ENCODE data around the gene DCD.

DCD gene

DNA sequence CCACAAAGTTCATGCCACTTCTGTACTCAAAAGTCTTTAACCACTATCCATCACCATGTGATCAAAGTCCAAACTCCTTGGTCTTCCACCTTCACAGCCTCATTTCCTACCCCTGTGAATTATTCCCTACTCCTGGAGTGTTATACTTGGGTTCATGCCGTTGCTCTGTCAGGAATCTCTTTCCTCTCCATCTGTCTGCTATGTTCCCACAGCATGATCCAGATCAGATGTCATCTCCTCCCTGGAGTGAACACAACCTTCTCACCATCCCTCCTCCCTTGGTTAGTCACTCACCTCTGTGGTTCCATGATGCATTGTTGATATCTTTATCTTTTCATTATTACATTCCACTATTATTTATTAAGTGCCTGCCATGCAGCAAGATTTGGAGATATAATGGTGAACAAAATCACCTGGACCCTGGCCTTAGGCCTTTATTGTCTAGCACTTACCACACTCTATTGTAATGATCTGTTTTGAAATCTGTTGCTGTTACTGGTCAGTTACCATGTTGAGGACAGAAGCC, 35.9 kb downstream of the DCD start:
- H3K4me3 ChIP-seq (ENCODE audit: low read depth in 1 of 2, low read length in 1 of 2): no peak overlapping the region
- no peaks in the 10 kb centered on the region for H3K9me3 ChIP-seq
- peaks cover 0 to 6% of the 10 kb centered on the region in 2 experiments for H3K4me1 ChIP-seq (ENCODE audit: control insufficient read depth in 1 of 2, insufficient read depth in 1 of 2, low read depth in 1 of 2, low read length in 1 of 2)
- H3K27me3 ChIP-seq: peaks cover 63% of the 10 kb centered on the region
- TF ChIP-seq, protein P1, sequence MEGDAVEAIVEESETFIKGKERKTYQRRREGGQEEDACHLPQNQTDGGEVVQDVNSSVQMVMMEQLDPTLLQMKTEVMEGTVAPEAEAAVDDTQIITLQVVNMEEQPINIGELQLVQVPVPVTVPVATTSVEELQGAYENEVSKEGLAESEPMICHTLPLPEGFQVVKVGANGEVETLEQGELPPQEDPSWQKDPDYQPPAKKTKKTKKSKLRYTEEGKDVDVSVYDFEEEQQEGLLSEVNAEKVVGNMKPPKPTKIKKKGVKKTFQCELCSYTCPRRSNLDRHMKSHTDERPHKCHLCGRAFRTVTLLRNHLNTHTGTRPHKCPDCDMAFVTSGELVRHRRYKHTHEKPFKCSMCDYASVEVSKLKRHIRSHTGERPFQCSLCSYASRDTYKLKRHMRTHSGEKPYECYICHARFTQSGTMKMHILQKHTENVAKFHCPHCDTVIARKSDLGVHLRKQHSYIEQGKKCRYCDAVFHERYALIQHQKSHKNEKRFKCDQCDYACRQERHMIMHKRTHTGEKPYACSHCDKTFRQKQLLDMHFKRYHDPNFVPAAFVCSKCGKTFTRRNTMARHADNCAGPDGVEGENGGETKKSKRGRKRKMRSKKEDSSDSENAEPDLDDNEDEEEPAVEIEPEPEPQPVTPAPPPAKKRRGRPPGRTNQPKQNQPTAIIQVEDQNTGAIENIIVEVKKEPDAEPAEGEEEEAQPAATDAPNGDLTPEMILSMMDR (IDR thresholded peaks at IDR 0.05): no peak
- no peak overlapping the region for H3K27ac ChIP-seq
- H3K36me3 ChIP-seq: no peaks in the 10 kb centered on the region

DNA sequence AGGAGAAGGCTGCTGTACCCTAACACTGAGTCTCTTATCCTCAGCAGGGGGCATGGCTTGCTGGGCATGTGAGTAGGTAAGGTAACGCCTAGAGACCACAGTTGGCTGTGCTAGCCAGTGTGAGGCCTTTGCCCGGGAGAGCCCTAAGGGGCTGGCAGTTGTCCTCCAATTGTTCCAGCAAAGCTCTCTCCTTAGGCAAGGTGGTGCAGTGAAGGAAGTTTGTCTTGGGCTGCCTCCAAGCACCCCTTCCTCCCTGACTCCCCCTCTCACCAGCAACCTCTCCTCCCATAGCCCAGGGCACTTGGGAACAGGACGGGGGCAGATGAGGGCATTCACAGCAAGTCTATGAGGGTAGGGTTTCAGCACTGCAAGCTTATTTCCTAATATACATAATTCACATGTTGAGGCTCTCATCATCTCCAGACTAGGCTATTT, 36.4 kb downstream of the DCD start:
- H3K9me3 ChIP-seq: no peaks in the 10 kb centered on the region

DNA sequence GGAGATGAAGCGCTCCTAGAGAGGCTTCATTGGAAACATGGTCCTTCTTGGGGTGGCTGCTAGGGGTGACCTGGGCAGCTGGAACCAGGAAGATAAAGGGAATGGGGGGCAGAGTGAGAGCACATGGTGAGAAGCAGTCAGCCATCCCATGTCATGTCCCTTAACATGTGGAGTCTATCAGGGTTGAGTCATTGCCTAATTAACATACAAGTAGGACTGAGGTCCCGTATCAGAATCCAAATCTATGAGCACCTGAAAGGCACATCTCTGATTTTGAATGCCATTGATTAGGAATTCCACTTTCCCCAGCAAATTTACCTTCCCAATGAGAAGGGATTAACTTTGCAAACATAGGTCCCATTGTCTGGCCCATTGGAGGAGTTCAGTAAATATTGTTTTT, 39.4 kb downstream of the DCD start:
- H3K27ac ChIP-seq: no peak overlapping the region
- no peak overlapping the region for H3K4me3 ChIP-seq (ENCODE audit: low read depth in 1 of 2, low read length in 1 of 2)
- H3K9me3 ChIP-seq: no peaks in the 10 kb centered on the region
- H3K4me1 ChIP-seq (ENCODE audit: control insufficient read depth in 1 of 2, insufficient read depth in 1 of 2, low read depth in 1 of 2, low read length in 1 of 2): no peaks in the 10 kb centered on the region
- TF ChIP-seq, protein P1 (IDR thresholded peaks at IDR 0.05): no peak
- no peaks in the 10 kb centered on the region for H3K36me3 ChIP-seq
- H3K27me3 ChIP-seq: peaks cover 37% of the 10 kb centered on the region

More for the DNA sequence above, 36.4 kb downstream of the DCD start:
- Histone ChIP-seq H3K4me1 (ENCODE audit: control insufficient read depth in 1 of 2, insufficient read depth in 1 of 2, low read depth in 1 of 2, low read length in 1 of 2) (peaks cover 0 to 2% of the 10 kb centered on the region in 2 experiments), H3K36me3 (no peaks in the 10 kb centered on the region), H3K4me3 (ENCODE audit: low read depth in 1 of 2, low read length in 1 of 2) (no peak overlapping the region), H3K27ac (no peak overlapping the region), H3K27me3 (peaks cover 63% of the 10 kb centered on the region)
- TF ChIP-seq, protein P1 (IDR thresholded peaks at IDR 0.05): no peak

DNA sequence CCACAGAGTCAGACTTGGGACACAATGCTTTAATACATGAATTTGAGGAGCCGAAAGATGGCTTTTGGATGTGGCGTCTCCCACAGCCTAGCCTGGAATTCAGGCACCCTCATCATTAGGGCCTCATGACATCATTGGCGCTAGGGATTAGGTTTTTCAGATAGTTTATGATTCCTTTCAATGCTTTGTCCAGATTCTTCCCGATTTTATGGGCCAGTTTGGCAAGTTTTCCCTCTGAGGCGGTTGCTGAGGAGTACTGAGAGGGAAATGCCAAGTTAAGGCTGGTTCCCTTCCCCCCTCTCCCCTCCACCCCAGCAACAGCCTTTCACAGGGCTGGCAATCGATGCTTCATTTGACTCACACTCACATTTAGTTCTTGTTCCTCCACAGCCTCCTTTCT, 40.0 kb downstream of the DCD start:
- no peaks in the 10 kb centered on the region for H3K9me3 ChIP-seq
- H3K27ac ChIP-seq: no peak overlapping the region
- no peak overlapping the region for H3K4me3 ChIP-seq (ENCODE audit: low read depth in 1 of 2, low read length in 1 of 2)
- H3K27me3 ChIP-seq: peaks cover 37% of the 10 kb centered on the region
- no peaks in the 10 kb centered on the region for H3K36me3 ChIP-seq
- H3K4me1 ChIP-seq (ENCODE audit: control insufficient read depth in 1 of 2, insufficient read depth in 1 of 2, low read depth in 1 of 2, low read length in 1 of 2): peaks cover 0 to 6% of the 10 kb centered on the region in 2 experiments
- TF ChIP-seq, protein P1 (IDR thresholded peaks at IDR 0.05): no peak

DNA sequence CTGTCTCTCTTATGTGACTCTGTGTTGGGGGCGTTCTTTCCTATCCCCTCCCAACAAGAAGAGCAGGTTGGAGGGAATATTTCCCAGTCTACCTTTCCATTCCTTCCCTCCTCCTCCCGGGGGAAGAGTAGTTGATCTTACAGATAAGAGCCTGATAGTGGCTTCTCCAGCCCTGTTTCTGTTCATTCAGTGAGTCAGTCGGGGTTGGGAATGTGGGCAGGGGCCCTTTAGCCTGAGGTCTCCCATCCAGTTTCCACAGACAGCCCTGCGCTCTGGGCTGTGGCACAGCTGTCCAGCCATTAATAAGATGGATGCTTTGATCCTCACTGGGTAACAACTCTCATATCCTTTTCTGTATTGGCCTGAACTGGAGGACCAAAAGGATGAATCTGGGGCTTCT, 41.6 kb downstream of the DCD start:
- TF ChIP-seq, protein P1 (IDR thresholded peaks at IDR 0.05): no peak
- Histone ChIP-seq H3K4me3 (ENCODE audit: low read depth in 1 of 2, low read length in 1 of 2) (no peak overlapping the region), H3K9me3 (no peaks in the 10 kb centered on the region)

More for the DNA sequence above, 41.6 kb downstream of the DCD start:
- Histone ChIP-seq H3K27ac (no peak overlapping the region), H3K4me1 (ENCODE audit: control insufficient read depth in 1 of 2, insufficient read depth in 1 of 2, low read depth in 1 of 2, low read length in 1 of 2) (peaks cover 0 to 9% of the 10 kb centered on the region in 2 experiments), H3K27me3 (peaks cover 37% of the 10 kb centered on the region), H3K36me3 (no peaks in the 10 kb centered on the region)
